ENCODE measurements around the gene KCNH2.
"Not testable (repeated sequence)": the region's sequence is repeated elsewhere in the genome, so short reads cannot be mapped to it uniquely, and the experiment has no call there.

KCNH2 gene, protein sequence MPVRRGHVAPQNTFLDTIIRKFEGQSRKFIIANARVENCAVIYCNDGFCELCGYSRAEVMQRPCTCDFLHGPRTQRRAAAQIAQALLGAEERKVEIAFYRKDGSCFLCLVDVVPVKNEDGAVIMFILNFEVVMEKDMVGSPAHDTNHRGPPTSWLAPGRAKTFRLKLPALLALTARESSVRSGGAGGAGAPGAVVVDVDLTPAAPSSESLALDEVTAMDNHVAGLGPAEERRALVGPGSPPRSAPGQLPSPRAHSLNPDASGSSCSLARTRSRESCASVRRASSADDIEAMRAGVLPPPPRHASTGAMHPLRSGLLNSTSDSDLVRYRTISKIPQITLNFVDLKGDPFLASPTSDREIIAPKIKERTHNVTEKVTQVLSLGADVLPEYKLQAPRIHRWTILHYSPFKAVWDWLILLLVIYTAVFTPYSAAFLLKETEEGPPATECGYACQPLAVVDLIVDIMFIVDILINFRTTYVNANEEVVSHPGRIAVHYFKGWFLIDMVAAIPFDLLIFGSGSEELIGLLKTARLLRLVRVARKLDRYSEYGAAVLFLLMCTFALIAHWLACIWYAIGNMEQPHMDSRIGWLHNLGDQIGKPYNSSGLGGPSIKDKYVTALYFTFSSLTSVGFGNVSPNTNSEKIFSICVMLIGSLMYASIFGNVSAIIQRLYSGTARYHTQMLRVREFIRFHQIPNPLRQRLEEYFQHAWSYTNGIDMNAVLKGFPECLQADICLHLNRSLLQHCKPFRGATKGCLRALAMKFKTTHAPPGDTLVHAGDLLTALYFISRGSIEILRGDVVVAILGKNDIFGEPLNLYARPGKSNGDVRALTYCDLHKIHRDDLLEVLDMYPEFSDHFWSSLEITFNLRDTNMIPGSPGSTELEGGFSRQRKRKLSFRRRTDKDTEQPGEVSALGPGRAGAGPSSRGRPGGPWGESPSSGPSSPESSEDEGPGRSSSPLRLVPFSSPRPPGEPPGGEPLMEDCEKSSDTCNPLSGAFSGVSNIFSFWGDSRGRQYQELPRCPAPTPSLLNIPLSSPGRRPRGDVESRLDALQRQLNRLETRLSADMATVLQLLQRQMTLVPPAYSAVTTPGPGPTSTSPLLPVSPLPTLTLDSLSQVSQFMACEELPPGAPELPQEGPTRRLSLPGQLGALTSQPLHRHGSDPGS

DNA sequence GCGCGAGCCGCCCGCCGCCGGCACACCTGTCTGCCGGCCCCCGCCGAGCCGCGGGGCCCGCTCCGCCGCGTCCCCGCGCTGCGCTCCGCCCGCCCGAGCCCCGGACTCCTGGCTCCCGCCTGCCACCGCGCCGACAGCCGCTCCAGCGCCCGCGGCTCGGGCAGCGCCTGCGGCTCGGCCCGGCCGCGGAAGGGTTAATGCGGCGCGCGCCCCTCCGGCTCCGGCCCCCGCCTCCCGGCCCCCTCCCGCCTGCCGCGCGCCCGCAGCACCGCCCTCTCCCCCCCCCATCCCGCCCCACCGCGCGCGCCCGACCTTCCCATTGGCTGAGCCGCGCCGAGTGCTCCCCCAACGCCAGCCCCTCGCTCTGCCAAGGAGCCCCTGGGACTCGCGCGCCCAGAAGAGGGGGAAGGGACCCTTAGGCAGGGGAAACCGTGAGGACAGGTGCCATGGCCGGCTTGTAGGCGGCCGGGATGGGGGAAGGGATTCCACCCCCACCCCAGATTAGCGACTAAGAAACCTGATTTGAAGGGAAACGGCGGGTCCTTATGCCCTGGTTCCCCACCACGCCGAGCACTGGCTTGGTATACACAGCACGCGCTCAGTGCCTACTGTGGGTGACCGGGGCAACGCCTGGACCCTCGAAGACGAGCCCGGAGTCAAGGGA lies at the start of gene KCNH2:
Gene KCNH2 (minus strand): TSS at position 196 of the 664 bp plus-strand sequence. CDS start 408 bp downstream, outside the sequence.
- no peak for DNase-seq

DNA sequence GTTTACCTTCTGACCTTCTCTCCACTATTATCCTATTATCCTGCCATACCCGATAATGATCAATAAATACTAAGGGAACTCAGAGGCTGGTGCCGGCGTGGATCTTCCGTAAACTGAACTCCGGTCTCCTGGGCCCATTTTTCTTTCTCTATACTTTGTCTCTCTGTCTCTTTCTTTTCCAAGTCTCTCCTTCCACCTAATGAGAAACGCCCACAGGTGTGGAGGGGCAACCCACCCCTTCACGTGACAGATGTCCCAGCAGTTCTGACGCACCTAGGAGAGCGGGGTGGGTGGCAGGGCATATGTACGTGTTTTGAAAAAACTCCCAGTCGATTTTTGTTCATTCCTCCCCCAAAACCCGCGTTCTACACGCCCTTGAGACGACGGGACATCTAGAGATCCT lies 49.6 kb upstream of the KCNH2 start:
- DNase-seq, result not testable (repeated sequence)

DNA sequence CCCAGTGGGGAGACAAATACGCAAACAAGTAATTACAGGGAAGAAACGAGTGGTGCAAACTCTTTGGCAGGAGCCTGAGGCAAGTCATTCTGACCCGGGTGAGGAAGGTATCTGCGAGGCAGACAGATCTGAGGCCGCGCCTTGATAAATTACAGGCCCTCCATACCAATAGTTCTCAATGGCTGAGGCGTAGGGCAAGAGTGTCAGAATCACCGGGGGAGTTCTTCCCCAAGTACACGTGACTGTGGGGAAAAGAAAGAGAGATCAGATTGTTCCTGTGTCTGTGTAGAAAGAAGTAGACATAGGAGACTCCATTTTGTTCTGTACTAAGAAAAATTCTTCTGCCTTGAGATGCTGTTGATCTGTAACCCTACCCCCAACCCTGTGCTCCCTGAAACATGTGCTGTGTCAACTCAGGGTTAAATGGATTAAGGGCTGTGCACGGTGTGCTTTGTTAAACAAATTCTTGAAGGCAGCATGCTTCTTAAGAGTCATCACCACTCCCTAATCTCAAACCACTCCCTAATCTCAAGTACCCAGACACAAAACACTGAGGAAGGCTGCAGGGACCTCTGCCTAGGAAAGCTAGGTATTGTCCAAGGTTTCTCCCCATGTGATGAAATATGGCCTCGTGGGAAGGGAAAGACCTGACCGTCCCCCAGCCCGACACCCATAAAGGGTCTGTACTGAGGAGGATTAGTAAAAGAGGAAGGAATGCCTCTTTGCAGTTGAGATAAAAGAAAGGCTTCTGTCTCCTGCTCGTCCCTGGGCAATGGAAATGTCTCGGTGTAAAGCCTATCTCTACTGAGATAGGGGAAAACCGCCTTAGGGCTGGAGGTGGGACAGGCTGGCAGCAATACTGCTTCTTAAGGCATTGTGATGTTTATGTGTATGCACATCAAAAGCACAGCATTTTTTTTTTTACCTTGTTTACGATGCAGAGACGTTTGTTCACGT lies 48.9 kb upstream of the KCNH2 start:
- DNase-seq, result not testable (repeated sequence)

DNA sequence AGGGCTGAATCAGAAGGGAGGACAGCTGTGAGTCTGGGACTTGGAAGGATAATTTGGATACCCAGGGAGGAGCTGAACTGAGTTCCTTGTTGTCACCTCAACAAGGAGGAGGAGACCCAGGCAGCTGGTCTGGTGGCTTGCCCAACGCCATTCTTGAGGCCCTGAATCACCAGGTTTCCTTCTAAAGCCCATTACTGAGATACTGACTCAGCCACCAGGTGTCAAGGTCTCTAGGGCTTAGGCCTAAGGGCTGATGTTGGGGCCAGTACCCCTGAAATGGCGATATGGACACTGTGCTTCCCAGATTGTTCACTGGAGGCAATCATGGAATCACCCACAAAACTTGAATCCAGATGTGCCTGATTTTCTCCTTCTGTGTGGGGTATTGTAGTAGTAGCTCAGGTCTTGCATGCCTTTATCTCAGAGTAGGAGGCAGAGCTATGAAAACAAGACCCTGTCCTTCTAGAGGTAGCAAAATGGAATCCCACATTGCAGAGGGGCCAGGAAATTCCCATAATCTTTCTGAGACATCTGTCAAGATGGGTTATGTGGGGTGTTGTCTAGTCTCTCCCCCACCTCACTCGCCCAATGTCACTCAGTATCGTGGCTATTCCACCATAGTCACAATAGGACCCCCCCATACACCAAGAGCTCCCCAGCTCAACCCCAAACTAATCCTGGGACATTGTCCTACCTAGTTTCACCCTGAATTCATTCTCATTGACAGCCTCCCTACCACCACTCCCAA lies 48.0 kb upstream of the KCNH2 start:
- DNase-seq, result no peak

DNA sequence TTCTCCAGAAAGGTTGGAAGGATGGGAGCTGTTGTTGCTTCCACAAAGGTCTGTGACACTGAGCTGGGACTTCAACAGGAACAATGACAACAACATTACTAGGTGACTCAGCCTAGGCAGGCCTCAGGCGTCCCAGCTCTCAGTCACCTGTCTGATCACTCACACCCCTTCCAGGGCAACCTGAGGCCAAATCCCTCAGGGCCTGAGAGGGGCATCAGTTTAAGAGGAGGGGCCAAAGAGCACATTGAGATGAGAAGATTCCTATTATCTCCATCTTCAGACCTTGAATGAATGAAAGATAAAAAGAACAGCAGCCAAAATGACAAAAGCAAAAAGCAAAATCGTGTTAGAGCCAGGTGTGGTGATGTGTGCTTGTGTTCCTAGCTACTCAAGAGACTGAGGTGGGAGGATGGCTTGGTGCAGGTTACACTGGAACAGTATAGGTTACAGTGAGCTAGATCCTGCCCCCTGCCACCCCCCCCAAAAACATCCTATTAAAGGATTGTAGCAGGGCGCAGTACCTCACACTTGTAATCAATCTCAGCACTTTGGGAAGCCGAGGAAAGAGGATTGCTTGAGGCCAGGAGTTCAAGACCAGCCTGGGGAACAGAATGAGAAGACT lies 46.4 kb upstream of the KCNH2 start, which contains the start of gene ATG9B:
Gene ATG9B (minus strand): TSS at position 60 of the 622 bp plus-strand sequence. CDS start 71 bp downstream, outside the sequence.
- no peak for DNase-seq

DNA sequence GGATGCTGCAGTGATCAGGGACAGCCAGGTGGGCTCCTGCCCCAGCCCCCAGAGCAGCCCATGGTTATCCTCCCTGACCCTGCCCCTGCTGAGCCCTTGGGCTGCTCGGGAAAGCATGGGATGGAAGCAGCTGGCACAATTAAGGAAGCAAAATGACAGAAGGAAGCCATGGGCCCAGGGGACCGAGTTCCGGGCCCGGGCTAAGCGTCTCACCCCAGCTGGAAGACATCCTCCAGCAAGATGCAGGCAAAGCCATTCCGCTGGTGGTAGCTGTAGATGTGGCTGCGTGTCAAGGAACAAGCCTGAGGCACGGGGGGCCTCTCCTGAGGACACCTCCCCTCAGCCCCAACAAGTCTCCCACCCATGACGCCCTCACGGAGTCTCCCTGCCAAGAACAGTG lies 45.1 kb upstream of the KCNH2 start:
- DNase-seq, result no peak

DNA sequence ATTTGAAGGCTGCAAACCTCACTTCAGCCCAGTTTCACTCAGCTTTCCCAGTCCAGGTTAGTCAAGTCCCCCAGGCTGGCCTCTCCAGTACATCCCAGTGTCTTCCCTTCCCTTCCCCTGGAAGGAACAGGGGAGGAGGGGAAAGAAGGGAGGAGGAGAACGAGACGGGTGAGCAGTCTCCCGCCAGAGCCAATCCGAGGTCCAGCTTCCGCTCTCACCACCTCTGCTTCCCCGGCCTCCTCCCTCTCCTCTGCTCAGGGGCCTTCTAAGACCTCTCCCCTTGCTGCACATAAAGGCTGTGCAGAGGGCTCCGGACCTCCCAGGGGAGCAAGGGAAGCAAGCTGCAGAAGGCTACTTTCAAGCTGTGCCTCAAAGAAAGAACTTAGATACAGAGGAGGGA lies 42.1 kb upstream of the KCNH2 start:
- DNase-seq, result no peak

DNA sequence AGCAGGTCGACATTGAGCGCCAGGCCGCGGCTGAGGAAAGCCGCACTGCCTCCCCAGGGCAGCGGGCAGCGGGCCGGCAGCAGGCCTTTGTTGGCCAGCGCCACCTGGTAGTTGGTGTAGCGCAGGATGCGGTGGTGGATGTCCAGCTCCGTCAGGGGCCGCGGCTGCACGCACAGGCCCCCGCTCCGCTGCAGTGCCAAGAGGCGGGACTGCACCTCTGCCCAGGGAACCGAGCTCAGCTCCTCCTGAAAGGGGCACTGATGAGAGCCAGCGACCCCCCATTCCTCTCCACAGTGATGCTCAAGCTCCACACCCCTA lies 41.0 kb upstream of the KCNH2 start:
- no peak for DNase-seq

DNA sequence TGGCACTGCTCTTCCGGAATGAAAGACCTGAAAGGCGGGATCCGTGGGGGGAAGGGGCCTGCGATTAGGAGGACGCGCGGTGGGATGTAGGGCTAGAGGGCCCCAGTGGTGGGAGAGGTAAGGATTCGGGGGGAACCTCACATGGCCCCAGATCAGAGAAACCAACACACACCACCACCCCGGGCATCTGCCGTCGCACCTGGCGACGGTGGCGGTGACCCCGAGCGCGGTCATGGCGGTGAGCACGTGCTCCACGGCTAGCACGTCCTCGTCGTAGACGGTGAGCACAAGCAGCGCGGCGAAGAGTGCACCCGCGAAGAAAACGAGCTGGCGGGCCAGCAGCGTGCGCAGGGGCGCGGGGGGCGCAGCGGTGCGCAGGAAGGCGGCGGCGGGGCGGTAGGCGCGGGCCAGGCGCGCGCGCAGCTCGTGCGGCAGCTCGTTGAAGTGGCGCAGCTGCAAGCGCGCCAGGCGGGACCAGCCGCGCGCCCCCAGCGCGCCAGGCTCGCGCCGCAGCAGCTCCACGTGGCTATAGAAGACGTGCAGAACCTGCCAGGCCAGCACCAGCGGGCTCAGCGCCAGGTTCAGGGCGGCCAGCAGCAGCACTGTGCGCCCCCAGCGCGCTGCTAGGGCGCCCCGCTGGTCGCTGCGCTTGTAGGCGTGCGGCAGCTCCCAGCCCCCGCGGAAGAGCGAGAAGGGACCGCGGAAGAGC lies 40.5 kb upstream of the KCNH2 start:
- DNase-seq, result no peak

DNA sequence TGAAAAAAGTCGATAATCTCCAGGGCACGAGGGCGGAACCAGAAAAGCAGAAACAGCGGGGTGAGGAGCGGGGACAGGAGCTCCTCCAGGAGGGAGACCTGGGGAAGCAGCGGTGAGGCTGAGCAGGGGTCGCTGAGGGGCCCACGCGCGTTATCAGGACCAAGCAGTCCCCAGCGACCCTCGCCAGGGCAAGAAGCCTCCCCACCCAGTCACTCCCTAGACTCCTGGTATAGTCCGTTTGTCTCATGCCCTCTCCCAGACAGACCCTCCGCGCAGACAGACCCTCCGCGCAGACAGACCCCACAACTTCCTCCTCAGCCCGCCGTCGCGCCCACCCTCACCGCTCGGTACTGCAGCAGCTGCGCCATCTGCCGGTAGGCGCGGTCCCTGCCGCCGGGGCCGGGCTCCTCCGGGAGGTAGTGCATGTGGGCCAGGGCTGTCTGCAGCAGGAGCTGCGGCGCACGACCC lies 39.9 kb upstream of the KCNH2 start:
- no peak for DNase-seq

DNA sequence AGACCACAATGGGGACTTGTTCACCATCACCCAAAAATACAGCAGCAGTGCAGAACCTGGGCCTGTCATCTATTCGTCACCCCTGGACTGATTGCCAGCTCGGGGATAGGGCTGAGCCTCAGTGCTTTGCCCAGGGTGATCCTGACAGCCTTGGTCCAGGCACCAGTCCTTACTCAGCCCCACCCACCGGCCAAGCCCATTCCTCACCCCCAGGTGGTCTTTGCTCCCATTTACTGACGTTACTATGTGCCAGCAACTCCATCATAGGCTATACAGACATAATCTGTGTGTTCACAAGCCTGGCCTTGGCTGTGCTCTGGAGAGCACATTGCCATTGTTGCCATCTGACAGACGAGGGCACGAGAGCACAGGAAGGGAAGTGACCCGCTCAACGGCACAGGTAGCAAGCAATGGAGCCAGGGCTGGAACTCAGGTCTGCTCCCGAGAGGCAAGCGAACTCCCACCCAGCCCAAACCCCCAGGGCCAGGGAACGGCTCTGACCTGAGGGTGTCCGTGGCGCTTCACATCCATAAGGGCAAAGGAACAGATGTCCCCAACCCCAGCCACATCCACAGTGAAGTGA lies 39.3 kb upstream of the KCNH2 start:
- DNase-seq, result no peak

DNA sequence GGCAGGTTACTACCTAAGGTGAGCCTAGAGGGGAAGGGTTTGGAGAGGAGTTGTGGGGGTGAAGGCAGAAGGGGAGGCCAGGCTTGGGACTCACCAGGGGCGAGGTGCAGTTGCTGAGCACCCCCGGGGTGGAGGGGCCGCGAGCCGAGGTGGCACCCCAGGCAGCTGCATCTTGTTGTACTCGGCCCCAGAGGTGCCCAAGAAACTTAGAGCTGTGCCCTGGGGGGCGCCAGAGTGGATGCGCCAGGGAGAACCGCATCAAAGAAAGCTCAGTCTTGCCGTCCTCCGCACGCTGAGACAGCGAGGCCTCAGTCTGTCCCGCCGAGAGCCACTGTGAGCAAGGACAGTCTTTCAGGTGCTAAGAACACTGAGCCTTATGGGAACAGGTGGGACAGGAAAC lies 38.8 kb upstream of the KCNH2 start:
- no peak for DNase-seq

DNA sequence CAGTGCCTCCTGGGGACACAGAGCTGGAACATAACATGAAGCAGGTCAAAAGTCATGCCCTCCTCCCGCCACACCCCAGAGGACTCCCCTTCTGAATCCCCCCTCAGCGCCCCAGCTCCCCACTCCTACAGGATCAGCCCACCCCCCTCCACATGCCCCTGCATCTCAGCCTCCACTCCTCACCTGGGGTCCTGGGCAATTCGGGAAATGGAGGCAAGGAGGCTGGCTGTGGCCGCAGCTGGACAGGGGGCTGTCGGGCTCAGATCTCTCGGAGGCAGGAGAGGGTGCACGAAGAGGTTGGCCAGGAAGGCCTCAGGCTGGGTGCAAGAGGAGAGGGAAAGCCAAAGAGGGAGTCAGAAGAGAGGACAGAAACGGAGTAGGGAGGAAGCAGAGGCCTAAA lies 38.4 kb upstream of the KCNH2 start:
- DNase-seq, result no peak

DNA sequence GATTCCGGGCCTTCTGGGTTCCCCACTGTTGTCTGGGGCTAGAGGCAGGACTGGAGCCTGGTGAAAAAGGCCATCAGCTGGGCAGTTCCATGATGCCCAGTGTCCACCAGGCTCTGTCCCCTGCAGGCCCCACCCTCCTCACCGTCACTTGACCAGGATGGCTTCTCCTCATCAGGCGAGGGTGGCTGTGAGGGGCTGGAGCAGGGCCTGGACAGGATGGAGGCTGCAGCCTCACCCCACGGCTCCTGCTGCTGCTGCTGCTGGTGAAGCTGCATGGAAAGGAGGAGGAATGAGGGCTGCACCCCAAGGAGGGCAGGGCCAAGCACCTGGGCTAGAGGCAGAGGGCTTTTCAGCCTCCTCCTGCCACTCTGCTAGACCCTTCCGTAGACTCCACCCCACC lies 37.8 kb upstream of the KCNH2 start:
- DNase-seq, result no peak

DNA sequence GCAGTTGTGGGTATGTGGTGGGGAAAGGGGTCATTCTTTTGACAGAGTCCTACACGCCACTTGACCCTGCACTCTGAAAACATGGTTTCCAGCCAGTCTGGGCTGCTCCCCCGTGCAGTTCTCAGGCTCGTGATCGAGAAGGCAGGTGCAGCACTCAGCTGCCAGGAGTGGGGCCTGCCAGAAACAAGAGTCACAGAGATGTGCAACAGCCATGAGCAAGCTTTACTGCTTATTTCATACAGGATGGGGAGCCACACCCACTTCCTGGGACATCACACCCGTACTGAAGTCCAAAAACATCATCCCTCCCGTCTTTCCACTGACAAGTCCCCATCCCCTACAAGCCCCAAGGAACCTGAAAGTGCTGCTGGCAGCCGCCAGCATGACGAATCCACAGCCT lies 36.8 kb upstream of the KCNH2 start:
- DNase-seq, result no peak

DNA sequence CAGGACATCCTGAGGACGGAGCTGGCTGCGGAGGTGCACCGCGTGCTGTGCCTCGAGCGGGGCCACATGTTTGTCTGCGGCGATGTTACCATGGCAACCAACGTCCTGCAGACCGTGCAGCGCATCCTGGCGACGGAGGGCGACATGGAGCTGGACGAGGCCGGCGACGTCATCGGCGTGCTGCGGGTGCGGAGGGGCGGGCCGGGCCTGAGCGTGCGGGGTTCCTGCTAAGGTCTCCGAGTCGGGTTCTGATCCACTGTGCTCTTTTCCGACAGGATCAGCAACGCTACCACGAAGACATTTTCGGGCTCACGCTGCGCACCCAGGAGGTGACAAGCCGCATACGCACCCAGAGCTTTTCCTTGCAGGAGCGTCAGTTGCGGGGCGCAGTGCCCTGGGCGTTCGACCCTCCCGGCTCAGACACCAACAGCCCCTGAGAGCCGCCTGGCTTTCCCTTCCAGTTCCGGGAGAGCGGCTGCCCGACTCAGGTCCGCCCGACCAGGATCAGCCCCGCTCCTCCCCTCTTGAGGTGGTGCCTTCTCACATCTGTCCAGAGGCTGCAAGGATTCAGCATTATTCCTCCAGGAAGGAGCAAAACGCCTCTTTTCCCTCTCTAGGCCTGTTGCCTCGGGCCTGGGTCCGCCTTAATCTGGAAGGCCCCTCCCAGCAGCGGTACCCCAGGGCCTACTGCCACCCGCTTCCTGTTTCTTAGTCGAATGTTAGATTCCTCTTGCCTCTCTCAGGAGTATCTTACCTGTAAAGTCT lies 35.8 kb upstream of the KCNH2 start:
- DNase-seq, result no peak

DNA sequence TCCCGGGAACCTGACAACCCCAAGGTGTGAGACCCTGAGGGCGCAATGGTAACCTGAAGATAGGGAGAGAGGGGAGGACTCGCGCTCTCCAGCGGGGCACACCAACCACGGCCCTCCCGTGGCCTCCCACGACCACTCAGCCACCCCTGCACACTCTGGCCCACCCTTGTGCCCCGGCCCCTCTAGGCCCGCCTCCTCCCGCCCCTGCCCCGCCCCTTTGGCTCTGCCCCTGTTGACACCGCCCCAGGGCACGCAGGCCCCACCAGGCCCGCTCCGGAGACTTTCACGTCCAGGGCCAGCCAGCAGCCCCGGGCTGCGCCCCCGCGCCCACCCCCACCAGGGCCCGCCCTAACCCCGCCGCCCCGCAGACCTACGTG lies 35.2 kb upstream of the KCNH2 start:
- no peak for DNase-seq

DNA sequence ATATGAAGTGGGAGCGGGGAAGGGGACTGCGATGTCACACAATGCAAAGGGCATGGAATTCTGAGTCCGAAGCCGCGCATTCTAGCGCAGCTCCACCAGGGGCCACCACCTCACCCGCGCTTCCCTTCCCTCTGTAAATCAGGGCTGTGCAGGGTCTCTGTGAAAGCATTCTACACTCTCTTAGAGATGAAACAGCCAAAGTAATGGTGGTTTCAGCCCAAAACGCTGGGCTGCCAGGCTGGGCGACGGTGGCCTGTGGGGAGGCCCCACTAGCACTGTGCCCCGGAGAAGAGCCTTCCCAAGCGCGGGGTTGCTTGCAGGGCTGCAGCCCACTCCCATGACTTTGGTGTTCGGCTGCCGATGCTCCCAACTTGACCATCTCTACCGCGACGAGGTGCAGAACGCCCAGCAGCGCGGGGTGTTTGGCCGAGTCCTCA lies 34.8 kb upstream of the KCNH2 start:
- no peak for DNase-seq

Data from NCI-H524 treated with DMSO at 0.1 percent for 48 hours (cell line).